ENCODE measurements around the gene MEF2C. TPM values are rescaled to one million over a fixed set of nuclear protein-coding genes. Genes with fewer than 3 reads are reported as not detected.

Gene MEF2C
- total RNA-seq, 1 experiment from 2014 or later: 9.9 TPM

GRCh38 chr5:88895681-88896501 is 12.9 kb upstream of the MEF2C start:
- in situ Hi-C loops (cut with HindIII; ENCODE audit: low pct_unique_long_range_greater_than_20kb, low sequenced_read_pairs) (no loop called here), intact Hi-C loops (cut with micrococcal nuclease; ENCODE audit: unreplicated experiment) (no loop called here)
- ChIA-PET POLR2A (no interaction called here), CTCF (no interaction called here)
- Histone ChIP-seq H3K27me3 (ENCODE audit: control insufficient read depth, insufficient read depth, low read length) (no peaks in the 10 kb centered on the region), H3K4me3 (ENCODE audit: low read depth in 2 of 2, low read length in 2 of 2) (no peak overlapping the region), H3K9me3 (ENCODE audit: control insufficient read depth, insufficient read depth, low read depth, low read length) (no peaks in the 10 kb centered on the region), H3K4me1 (ENCODE audit: control insufficient read depth, insufficient read depth, low read length) (no peaks in the 10 kb centered on the region), H3K27ac (ENCODE audit: low read length) (no peak overlapping the region), H3K36me3 (ENCODE audit: control insufficient read depth, insufficient read depth, low read length) (no peaks in the 10 kb centered on the region)
- TF ChIP-seq REST (IDR thresholded peaks at IDR 0.05; ENCODE audit: insufficient read depth in 1 of 2, low read depth in 2 of 2, low read length in 1 of 2) (no peak), SIN3A (IDR thresholded peaks at IDR 0.05; ENCODE audit: borderline replicate concordance, insufficient read depth, low read depth, low read length) (no peak), CTCF (IDR thresholded peaks at IDR 0.05) (no peak), TCF7L2 (IDR thresholded peaks at IDR 0.05; ENCODE audit: low read depth, low read length) (no peak), POLR2AphosphoS5 (IDR thresholded peaks at IDR 0.05; ENCODE audit: low read depth, low read length) (no peak)
- no TSS peak for BruUV-seq (replicated peaks)
- ATAC-seq (no peak), DNase-seq (ENCODE audit: low read depth, low spot score) (no peak)

- Histone ChIP-seq H3K36me3 (ENCODE audit: control insufficient read depth, insufficient read depth, low read length) (no peaks in the 10 kb centered on the region), H3K27me3 (ENCODE audit: control insufficient read depth, insufficient read depth, low read length) (no peaks in the 10 kb centered on the region), H3K4me3 (ENCODE audit: low read depth in 2 of 2, low read length in 2 of 2) (no peak overlapping the region), H3K9me3 (ENCODE audit: control insufficient read depth, insufficient read depth, low read depth, low read length) (no peaks in the 10 kb centered on the region), H3K27ac (ENCODE audit: low read length) (no peak overlapping the region), H3K4me1 (ENCODE audit: control insufficient read depth, insufficient read depth, low read length) (peaks cover 15% of the 10 kb centered on the region)
- in situ Hi-C loops (cut with HindIII; ENCODE audit: low pct_unique_long_range_greater_than_20kb, low sequenced_read_pairs): no loop called here
- intact Hi-C loops (cut with micrococcal nuclease; ENCODE audit: unreplicated experiment): no loop called here
- no TSS peak for BruUV-seq (replicated peaks)
- no peak for ATAC-seq
- TF ChIP-seq POLR2AphosphoS5 (IDR thresholded peaks at IDR 0.05; ENCODE audit: low read depth, low read length) (no peak), TCF7L2 (IDR thresholded peaks at IDR 0.05; ENCODE audit: low read depth, low read length) (no peak), SIN3A (IDR thresholded peaks at IDR 0.05; ENCODE audit: borderline replicate concordance, insufficient read depth, low read depth, low read length) (no peak), CTCF (IDR thresholded peaks at IDR 0.05) (no peak), REST (IDR thresholded peaks at IDR 0.05; ENCODE audit: insufficient read depth in 1 of 2, low read depth in 2 of 2, low read length in 1 of 2) (no peak)
- POLR2A ChIA-PET: no interaction called here
- DNase-seq (ENCODE audit: low read depth, low spot score): no peak
- CTCF ChIA-PET: no interaction called here
These were observed 9.7 kb upstream of the MEF2C start for GRCh38 chr5:88892669-88893068.
